GM23338 (cell line): Measurements from ENCODE around the gene ZFYVE21. TPM values are rescaled to one million over a fixed set of nuclear protein-coding genes. Genes with fewer than 3 reads are reported as not detected.

Experiments used
- ATAC-seq: fragments of 200-7000 bp; cut with Tn5 transposase; 3 replicates; pipeline ENCODE4 v1.9.1; 2020
- DNase-seq: peaks from one replicate; pipeline ENCODE4 v3.0.0-alpha.2; 2015; ENCODE audit warnings: low spot score
- H2AFZ ChIP-seq: fragments of 200-600 bp; sonication (generic); 2 replicates; pipeline ENCODE4 v1.8.0; 2016; ENCODE audit warnings: antibody characterized with exemption, mild to moderate bottlenecking, moderate library complexity
- H3F3A ChIP-seq: fragments of 200-600 bp; sonication (generic); replicated peaks from 2 replicates; pipeline ENCODE4 v1.8.0; 2017; ENCODE audit warnings: antibody characterized with exemption, mixed run types, low read depth
- H3K27ac ChIP-seq: fragments of 200-600 bp; sonication (generic); 2 replicates; pipeline ENCODE4 v1.6.1; 2016; ENCODE audit warnings: low read depth
- H3K27me3 ChIP-seq: fragments of 200-600 bp; sonication (generic); 2 replicates; pipeline ENCODE4 v1.8.0; 2016; ENCODE audit warnings: mild to moderate bottlenecking, mixed run types, moderate library complexity; ENCODE audit not compliant: insufficient read depth
- H3K36me3 ChIP-seq: fragments of 200-600 bp; sonication (generic); 2 replicates; pipeline ENCODE4 v1.8.0; 2016; ENCODE audit warnings: mild to moderate bottlenecking; ENCODE audit not compliant: insufficient read depth
- H3K4me1 ChIP-seq: fragments of 200-600 bp; sonication (generic); 2 replicates; pipeline ENCODE4 v1.8.0; 2016; ENCODE audit warnings: mild to moderate bottlenecking, moderate library complexity; ENCODE audit not compliant: insufficient read depth
- H3K4me2 ChIP-seq: fragments of 200-600 bp; sonication (generic); 2 replicates; pipeline ENCODE4 v1.7.1; 2017; ENCODE audit warnings: mixed run types
- H3K4me3 ChIP-seq: fragments of 200-600 bp; sonication (generic); 2 replicates; pipeline ENCODE4 v1.6.1; 2016; ENCODE audit warnings: mixed run types
- H3K79me2 ChIP-seq: fragments of 200-600 bp; sonication (generic); replicated peaks from 2 replicates; pipeline ENCODE4 v1.8.0; 2017; ENCODE audit warnings: mild to moderate bottlenecking; ENCODE audit not compliant: insufficient read depth
- H3K9me2 ChIP-seq: fragments of 200-600 bp; sonication (generic); 2 replicates; pipeline ENCODE4 v1.8.0; 2017; ENCODE audit not compliant: insufficient read depth
- H4K20me1 ChIP-seq: fragments of 200-600 bp; sonication (generic); replicated peaks from 2 replicates; pipeline ENCODE4 v1.8.0; 2017; ENCODE audit warnings: mild to moderate bottlenecking; ENCODE audit not compliant: insufficient read depth
- H3K27ac Mint-ChIP-seq: 2 replicates; pipeline ENCODE4 v1.8.0; 2020; ENCODE audit warnings: inconsistent platforms, mild to moderate bottlenecking, moderate library complexity, mixed read lengths
- H3K27me3 Mint-ChIP-seq: 3 replicates; pipeline ENCODE4 v1.8.0; 2022; ENCODE audit warnings: low read depth, mild to moderate bottlenecking, moderate library complexity, mixed read lengths, inconsistent platforms; ENCODE audit not compliant: insufficient read depth, poor library complexity
- H3K36me3 Mint-ChIP-seq: 3 replicates; pipeline ENCODE4 v1.8.0; 2021; ENCODE audit warnings: low read depth, mild to moderate bottlenecking, inconsistent platforms, moderate library complexity, mixed read lengths
- H3K4me1 Mint-ChIP-seq: 3 replicates; pipeline ENCODE4 v1.8.0; 2020; ENCODE audit warnings: mild to moderate bottlenecking, inconsistent platforms, mixed read lengths
- H3K4me3 Mint-ChIP-seq: 3 replicates; pipeline ENCODE4 v1.8.0; 2021; ENCODE audit warnings: moderate library complexity, mild to moderate bottlenecking, inconsistent platforms, mixed read lengths
- H3K9me3 Mint-ChIP-seq: 3 replicates; pipeline ENCODE4 v1.8.0; 2020; ENCODE audit warnings: moderate library complexity, mild to moderate bottlenecking, inconsistent platforms, mixed read lengths
- CREB1 ChIP-seq: fragments of 250-450 bp; sonication (Bioruptor Pico); IDR thresholded peaks from 2 replicates; pipeline ENCODE4 v1.5.0; 2020; ENCODE audit warnings: low read depth, mild to moderate bottlenecking, moderate library complexity
- EZH2 ChIP-seq: fragments of 200-600 bp; sonication (generic); IDR thresholded peaks from one replicate; pipeline ENCODE4 v1.8.0; 2017; ENCODE audit warnings: antibody characterized with exemption, mild to moderate bottlenecking, low read depth; ENCODE audit not compliant: unreplicated experiment
- EZH2phosphoT487 ChIP-seq: fragments of 200-600 bp; sonication (generic); IDR thresholded peaks from one replicate; pipeline ENCODE4 v1.8.1; 2018; ENCODE audit warnings: antibody characterized with exemption; ENCODE audit not compliant: unreplicated experiment
- JUNB ChIP-seq: IDR thresholded peaks from one replicate; pipeline ENCODE4 v1.6.1; 2016; ENCODE audit warnings: antibody characterized with exemption; ENCODE audit not compliant: unreplicated experiment
- NANOG ChIP-seq: IDR thresholded peaks from 2 replicates; pipeline ENCODE4 v1.6.1; 2016; ENCODE audit warnings: antibody characterized with exemption, borderline replicate concordance
- POLR2AphosphoS5 ChIP-seq: IDR thresholded peaks from 2 replicates; pipeline ENCODE4 v1.6.1; 2016; ENCODE audit warnings: antibody characterized with exemption, low read depth
- REST ChIP-seq: IDR thresholded peaks from one replicate; pipeline ENCODE4 v1.6.1; 2018; ENCODE audit warnings: antibody characterized with exemption; ENCODE audit not compliant: unreplicated experiment
- STAT1 ChIP-seq: IDR thresholded peaks from one replicate; pipeline ENCODE4 v1.6.1; 2016; ENCODE audit warnings: antibody characterized with exemption; ENCODE audit not compliant: unreplicated experiment
- ZNF114 ChIP-seq: fragments of 250-450 bp; sonication (Bioruptor Pico); IDR thresholded peaks from 2 replicates; pipeline ENCODE4 v1.5.0; 2020; ENCODE audit warnings: mild to moderate bottlenecking, moderate library complexity
- ZNF331 ChIP-seq: fragments of 250-450 bp; sonication (Bioruptor Pico); IDR thresholded peaks from 2 replicates; pipeline ENCODE4 v1.5.0; 2020; ENCODE audit warnings: low read depth, mild to moderate bottlenecking, moderate library complexity
- polyA plus RNA-seq: library from polyadenylated mRNA; unstranded; fragments of >200 nt; fragmentation: Nextera tagmentation; extraction: Ambion mirVana; gene quantifications from 2 replicates; pipeline ENCODE4 v1.2.1, GENCODE V29; 2016
- total RNA-seq: library from RNA; depleted of rRNA; stranded (reverse); fragments of >200 nt; shearing (Covaris generic); gene quantifications from 2 replicates; pipeline ENCODE4 v1.2.3, GENCODE V29; 2014
- TF ChIP-seq, protein P1 (sequence below): IDR thresholded peaks from 2 replicates; pipeline ENCODE4 v1.6.1; 2016; ENCODE audit warnings: antibody characterized with exemption
- TF ChIP-seq, protein P2 (sequence below): fragments of 250-450 bp; sonication (Bioruptor Pico); IDR thresholded peaks from 2 replicates; pipeline ENCODE4 v1.5.0; 2020; ENCODE audit warnings: mild to moderate bottlenecking, moderate library complexity
- TF ChIP-seq, protein P3 (sequence below), 2 experiments: fragments of 200-600 bp in 1 of 2; sonication (generic) in 1 of 2; conservative IDR thresholded peaks; 2 replicates each; pipeline versions ENCODE4 v1.5.1 to v1.6.1; 2016 to 2017; ENCODE audit warnings: antibody characterized with exemption in 2 of 2, low read depth in 2 of 2, mild to moderate bottlenecking in 2 of 2, moderate library complexity in 1 of 2

ZFYVE21 gene
- total and polyA plus RNA-seq, 2 experiments from 2014 or later = 88.0 to 89.6 TPM

DNA sequence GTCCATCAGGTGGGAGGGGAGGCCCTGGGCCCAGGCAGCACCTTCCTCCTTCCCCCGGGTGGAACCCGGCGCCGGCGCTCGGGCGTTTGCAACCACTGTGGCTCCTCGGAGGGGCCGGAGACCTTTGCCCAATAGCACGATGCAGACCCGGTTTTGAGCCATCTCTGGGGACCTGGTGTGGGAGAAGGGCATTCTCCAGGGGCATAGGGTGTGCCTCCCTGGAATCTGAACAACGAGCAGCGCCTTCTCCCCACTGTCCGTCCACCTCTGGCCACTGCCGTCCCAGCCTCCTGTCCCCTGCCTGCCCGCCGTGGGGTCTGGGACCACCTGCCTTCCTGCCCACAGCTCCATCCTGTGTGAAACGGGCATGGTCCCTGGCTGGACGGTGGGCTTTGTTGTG is 12.5 kb downstream of the ZFYVE21 start:
- Mint-ChIP-seq H3K27me3 (peaks cover 2% of the 10 kb centered on the region), H3K4me1 (peaks cover 5% of the 10 kb centered on the region; the same call in 1 of the 3 replicates), H3K27ac (no peak overlapping the region), H3K4me3 (no peak overlapping the region), H3K9me3 (no peaks in the 10 kb centered on the region), H3K36me3 (peaks cover 16% of the 10 kb centered on the region)
- no peak for DNase-seq
- H3K27me3 ChIP-seq = no peaks in the 10 kb centered on the region
- no peaks in the 10 kb centered on the region for H3F3A ChIP-seq
- TF ChIP-seq CREB1 (CRISPR knock-in tag) (no peak), ZNF114 (CRISPR knock-in tag) (no peak), POLR2AphosphoS5 (no peak), ZNF331 (CRISPR knock-in tag) (no peak), JUNB (no peak), REST (no peak), NANOG (no peak), EZH2phosphoT487 (no peak), EZH2 (no peak), STAT1 (no peak)
- TF ChIP-seq, protein P1, sequence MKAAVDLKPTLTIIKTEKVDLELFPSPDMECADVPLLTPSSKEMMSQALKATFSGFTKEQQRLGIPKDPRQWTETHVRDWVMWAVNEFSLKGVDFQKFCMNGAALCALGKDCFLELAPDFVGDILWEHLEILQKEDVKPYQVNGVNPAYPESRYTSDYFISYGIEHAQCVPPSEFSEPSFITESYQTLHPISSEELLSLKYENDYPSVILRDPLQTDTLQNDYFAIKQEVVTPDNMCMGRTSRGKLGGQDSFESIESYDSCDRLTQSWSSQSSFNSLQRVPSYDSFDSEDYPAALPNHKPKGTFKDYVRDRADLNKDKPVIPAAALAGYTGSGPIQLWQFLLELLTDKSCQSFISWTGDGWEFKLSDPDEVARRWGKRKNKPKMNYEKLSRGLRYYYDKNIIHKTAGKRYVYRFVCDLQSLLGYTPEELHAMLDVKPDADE = no peak
- TF ChIP-seq, protein P2, sequence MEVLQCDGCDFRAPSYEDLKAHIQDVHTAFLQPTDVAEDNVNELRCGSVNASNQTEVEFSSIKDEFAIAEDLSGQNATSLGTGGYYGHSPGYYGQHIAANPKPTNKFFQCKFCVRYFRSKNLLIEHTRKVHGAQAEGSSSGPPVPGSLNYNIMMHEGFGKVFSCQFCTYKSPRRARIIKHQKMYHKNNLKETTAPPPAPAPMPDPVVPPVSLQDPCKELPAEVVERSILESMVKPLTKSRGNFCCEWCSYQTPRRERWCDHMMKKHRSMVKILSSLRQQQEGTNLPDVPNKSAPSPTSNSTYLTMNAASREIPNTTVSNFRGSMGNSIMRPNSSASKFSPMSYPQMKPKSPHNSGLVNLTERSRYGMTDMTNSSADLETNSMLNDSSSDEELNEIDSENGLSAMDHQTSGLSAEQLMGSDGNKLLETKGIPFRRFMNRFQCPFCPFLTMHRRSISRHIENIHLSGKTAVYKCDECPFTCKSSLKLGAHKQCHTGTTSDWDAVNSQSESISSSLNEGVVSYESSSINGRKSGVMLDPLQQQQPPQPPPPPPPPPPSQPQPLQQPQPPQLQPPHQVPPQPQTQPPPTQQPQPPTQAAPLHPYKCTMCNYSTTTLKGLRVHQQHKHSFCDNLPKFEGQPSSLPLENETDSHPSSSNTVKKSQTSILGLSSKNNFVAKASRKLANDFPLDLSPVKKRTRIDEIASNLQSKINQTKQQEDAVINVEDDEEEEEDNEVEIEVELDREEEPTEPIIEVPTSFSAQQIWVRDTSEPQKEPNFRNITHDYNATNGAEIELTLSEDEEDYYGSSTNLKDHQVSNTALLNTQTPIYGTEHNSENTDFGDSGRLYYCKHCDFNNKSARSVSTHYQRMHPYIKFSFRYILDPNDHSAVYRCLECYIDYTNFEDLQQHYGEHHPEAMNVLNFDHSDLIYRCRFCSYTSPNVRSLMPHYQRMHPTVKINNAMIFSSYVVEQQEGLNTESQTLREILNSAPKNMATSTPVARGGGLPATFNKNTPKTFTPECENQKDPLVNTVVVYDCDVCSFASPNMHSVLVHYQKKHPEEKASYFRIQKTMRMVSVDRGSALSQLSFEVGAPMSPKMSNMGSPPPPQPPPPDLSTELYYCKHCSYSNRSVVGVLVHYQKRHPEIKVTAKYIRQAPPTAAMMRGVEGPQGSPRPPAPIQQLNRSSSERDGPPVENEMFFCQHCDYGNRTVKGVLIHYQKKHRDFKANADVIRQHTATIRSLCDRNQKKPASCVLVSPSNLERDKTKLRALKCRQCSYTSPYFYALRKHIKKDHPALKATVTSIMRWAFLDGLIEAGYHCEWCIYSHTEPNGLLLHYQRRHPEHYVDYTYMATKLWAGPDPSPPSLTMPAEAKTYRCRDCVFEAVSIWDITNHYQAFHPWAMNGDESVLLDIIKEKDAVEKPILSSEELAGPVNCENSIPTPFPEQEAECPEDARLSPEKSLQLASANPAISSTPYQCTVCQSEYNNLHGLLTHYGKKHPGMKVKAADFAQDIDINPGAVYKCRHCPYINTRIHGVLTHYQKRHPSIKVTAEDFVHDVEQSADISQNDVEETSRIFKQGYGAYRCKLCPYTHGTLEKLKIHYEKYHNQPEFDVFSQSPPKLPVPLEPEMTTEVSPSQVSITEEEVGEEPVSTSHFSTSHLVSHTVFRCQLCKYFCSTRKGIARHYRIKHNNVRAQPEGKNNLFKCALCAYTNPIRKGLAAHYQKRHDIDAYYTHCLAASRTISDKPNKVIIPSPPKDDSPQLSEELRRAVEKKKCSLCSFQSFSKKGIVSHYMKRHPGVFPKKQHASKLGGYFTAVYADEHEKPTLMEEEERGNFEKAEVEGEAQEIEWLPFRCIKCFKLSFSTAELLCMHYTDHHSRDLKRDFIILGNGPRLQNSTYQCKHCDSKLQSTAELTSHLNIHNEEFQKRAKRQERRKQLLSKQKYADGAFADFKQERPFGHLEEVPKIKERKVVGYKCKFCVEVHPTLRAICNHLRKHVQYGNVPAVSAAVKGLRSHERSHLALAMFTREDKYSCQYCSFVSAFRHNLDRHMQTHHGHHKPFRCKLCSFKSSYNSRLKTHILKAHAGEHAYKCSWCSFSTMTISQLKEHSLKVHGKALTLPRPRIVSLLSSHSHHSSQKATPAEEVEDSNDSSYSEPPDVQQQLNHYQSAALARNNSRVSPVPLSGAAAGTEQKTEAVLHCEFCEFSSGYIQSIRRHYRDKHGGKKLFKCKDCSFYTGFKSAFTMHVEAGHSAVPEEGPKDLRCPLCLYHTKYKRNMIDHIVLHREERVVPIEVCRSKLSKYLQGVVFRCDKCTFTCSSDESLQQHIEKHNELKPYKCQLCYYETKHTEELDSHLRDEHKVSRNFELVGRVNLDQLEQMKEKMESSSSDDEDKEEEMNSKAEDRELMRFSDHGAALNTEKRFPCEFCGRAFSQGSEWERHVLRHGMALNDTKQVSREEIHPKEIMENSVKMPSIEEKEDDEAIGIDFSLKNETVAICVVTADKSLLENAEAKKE (CRISPR knock-in tag) = no peak
- TF ChIP-seq, protein P3, sequence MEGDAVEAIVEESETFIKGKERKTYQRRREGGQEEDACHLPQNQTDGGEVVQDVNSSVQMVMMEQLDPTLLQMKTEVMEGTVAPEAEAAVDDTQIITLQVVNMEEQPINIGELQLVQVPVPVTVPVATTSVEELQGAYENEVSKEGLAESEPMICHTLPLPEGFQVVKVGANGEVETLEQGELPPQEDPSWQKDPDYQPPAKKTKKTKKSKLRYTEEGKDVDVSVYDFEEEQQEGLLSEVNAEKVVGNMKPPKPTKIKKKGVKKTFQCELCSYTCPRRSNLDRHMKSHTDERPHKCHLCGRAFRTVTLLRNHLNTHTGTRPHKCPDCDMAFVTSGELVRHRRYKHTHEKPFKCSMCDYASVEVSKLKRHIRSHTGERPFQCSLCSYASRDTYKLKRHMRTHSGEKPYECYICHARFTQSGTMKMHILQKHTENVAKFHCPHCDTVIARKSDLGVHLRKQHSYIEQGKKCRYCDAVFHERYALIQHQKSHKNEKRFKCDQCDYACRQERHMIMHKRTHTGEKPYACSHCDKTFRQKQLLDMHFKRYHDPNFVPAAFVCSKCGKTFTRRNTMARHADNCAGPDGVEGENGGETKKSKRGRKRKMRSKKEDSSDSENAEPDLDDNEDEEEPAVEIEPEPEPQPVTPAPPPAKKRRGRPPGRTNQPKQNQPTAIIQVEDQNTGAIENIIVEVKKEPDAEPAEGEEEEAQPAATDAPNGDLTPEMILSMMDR (conservative IDR thresholded peaks at IDR 0.05; ENCODE audit: low read depth in 2 of 2) = no peak
- H3K36me3 ChIP-seq = no peaks in the 10 kb centered on the region
- peaks cover 16% of the 10 kb centered on the region for H3K79me2 ChIP-seq
- H3K4me3 ChIP-seq = peak overlapping the region; percentile 41; the same call in 1 of the 2 replicates
- H3K4me1 ChIP-seq = no peaks in the 10 kb centered on the region
- H3K9me2 ChIP-seq = no peaks in the 10 kb centered on the region
- H4K20me1 ChIP-seq = peaks cover 7% of the 10 kb centered on the region; the same call in 1 of the 2 replicates
- no peak overlapping the region for H2AFZ ChIP-seq
- H3K4me2 ChIP-seq = peak overlapping the region; percentile 67
- H3K27ac ChIP-seq = no peak overlapping the region
- ATAC-seq = peak; percentile 5; the same call in 2 of the 3 replicates
